ENCODE results near the gene PIN1.

DNA sequence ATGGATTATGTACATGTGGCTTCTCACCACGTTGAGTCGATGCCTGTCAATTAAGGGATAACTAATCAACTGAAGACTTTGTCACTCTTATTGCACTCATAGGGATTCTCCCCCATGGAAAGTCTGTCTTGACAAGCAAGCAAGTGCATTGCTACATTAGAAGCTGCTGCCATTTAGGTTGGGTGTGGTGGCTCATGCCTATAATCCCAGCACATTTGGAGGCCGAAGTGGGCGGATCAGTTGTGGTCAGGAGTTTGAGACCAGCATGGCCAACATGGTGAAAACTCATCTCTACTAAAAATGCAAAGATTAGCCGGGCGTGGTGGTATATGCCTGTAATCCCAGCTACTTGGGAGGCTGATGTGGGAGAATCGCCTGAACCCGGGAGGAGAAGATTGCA lies 48.3 kb upstream of the PIN1 start:
- TF ChIP-seq, protein P1, sequence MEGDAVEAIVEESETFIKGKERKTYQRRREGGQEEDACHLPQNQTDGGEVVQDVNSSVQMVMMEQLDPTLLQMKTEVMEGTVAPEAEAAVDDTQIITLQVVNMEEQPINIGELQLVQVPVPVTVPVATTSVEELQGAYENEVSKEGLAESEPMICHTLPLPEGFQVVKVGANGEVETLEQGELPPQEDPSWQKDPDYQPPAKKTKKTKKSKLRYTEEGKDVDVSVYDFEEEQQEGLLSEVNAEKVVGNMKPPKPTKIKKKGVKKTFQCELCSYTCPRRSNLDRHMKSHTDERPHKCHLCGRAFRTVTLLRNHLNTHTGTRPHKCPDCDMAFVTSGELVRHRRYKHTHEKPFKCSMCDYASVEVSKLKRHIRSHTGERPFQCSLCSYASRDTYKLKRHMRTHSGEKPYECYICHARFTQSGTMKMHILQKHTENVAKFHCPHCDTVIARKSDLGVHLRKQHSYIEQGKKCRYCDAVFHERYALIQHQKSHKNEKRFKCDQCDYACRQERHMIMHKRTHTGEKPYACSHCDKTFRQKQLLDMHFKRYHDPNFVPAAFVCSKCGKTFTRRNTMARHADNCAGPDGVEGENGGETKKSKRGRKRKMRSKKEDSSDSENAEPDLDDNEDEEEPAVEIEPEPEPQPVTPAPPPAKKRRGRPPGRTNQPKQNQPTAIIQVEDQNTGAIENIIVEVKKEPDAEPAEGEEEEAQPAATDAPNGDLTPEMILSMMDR (IDR thresholded peaks at IDR 0.05): no peak
- no peak for TF ChIP-seq ZFX (IDR thresholded peaks at IDR 0.05; ENCODE audit: borderline replicate concordance)

All from 22Rv1 (cell line).